Stimulated activated CD4-positive, alpha-beta T cell treated with anti-CD3 and anti-CD28 coated beads, Interleukin-12 subunit alpha, Interleukin-12 subunit beta, amount 100 ng/mL, for 48 hours (primary cell): ENCODE measurements around the gene CCNI.
"Not testable (repeated sequence)": the region's sequence is repeated elsewhere in the genome, so short reads cannot be mapped to it uniquely, and the experiment has no call there.

Experiments used
- DNase-seq, 3 donors: peaks; one replicate each; pipeline ENCODE4 v3.0.0-alpha.2; 2020; ENCODE audit warnings: low read depth in 2 of 3, low spot score in 1 of 3

The CCNI gene

DNA sequence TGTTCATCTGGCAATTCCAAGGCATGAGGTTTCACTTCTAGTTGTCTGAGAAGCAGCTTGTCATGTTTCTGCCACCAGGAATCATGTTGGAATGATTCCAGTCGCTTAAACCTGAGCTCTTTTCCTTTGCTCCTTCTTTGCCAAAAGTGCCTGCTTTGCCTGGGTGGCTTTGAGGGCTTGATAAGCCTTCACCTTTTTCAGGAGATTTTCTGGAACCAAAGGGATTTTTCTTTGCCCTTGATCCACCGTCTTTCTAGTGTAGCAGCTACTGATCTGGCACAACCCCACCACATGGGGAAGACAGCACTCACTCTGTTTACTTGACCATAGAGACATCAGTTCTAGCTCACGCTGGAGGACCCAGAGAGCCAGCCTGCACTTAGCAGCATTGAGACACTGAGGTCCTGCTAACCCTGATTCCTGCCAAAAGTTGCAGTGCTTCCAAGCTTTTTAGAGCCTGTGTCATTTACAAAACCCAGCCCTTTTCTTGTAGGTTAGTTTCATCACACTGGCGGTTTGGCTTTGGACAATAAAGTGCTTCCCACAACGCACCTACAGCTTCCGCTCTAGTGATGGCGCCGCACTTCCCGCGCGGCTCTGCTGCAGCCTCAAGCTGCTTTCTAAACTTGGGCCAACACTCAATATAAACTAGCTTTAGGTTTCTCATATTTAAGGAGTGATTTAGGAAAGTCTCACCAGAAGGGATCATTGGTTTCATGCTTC is 7.3 kb upstream of the CCNI start:
- DNase-seq: no peak

DNA sequence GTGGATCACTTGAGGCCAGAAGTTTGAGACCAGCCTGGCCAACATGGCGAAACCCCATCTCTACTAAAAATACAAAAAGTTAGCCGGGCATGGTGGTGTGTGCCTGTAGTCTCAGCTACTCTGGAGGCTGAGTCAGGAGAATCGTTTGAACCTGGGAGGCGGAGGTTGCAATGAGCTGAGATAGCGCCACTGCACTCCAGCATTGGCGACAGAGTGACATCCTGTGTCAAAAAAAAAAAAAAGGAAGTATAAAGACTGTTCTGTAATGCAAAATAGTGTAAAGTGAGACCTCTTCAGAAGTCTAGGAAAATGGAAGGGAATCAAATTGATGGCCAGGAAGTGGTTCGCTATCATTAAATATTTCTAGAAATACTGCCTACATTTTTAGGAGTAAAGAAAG is 5.0 kb upstream of the CCNI start:
- DNase-seq: not testable (repeated sequence)

DNA sequence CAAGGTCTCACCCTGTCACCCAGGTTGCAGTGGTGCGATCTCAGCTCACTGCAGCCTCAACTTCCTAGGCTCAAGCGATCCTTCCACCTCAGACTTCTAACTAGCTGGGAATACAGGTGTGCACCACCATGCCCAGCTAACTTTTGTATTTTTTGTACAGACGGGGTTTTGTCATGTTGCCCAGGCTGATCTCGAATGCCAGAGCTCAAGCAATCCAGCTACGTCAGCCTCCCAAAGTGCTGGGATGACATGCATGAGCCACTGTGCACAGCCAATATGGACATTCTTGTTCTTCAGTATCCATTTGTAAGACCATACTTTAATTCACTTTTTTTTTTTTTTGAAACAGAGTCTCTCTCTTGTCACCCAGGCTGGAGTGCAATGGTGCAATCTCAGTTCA is 3.5 kb upstream of the CCNI start:
- DNase-seq: no peak

DNA sequence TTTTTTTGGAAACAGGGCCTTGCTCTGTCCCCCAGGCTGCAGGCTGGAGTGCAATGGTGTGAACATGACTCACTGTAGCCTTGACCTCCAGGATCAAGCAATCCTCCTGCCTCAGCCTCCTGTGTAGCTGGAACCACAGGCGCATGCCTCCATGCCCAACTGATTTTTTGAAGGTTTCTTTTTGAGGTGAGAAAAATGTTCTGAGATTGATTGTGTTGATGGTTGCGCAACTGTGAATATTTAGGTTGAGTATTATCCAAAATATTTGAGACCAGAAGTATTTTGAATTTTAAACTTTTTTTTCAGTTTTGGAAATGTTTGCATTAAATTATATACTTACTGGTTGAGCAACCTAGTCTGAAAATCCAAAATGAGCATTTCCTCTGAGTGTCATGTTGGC is 2.6 kb upstream of the CCNI start:
- DNase-seq: no peak

DNA sequence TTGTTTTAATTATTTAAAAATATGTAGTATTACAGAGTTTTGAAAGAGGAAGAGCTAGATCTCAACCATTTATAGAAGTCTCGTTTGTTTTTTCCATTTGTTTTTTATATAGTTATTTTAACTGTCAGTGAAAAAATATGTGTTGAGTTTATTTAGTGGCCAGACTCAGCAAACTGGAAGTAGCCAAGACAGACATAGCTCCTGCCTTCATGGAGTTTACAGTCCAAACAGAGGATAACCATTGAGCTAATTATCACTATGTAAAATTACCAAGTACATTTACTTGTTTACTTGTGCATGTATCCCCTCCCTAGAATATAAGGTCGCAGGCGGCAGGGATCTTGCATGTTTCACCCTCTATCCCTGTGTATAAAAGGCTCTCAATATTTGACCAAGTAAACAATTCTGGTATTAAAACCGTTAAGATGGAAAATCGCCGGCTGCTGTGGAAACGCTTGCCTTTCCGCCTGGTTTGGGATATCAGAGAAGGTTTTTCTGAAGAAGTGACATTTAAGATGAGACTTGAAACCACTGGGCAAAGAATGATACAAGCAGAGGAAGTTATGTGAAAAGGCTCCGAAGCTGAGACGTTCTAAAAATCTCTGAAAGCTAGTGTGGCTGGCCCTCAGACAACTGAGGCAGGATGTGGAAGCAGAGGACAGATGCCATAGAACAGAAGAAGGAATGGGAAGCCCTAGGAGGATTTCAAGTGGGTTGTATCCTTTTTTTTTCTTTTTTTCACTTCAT is 1.3 kb upstream of the CCNI start:
- peak in 1 of 3 donors; percentile 10 for DNase-seq

DNA sequence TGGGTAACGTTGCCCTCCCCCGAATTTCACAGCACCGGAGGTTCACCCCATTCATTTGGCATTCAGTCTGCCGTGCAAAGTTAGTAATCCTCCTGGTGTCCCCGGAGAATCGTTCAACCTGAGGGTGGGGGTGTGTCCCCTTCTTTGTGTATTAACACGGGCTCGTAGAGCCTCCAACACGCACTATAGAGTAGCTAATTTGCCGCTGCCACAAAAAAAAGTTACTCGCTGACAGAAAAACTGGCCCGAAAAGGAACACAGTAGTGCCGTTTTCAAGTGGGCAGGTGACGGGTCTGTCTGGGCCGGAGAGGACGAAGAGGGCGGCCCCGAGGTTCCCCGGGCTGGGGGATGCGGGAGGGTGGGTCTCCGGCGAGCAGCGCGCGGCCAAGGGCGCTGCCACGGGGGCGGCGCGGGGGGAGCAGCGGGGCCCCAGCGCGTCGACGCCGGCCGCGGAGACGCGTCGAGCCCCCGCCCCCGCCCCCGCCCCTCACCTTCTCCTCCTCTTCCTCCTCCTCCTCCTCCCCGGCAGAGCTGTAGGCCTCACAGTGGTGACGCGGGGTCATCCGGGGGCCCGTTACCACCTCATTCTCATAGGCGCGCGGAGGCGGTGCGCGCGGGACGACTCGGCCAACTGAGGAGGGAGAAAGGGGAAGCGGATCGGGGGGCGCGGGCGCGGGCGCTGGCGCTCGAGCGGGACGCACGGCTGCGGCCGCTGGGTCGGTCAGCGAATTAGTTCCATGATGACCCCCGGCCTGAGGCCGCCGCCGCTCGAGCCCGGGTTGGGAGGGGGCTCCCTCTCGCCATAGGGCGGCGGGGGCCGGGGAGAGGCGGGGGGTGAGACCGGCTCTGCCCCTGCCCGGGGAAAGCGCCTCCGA is 571 bp downstream of the CCNI start:
- peak; percentile 57 to 60 (median 58) for DNase-seq

DNA sequence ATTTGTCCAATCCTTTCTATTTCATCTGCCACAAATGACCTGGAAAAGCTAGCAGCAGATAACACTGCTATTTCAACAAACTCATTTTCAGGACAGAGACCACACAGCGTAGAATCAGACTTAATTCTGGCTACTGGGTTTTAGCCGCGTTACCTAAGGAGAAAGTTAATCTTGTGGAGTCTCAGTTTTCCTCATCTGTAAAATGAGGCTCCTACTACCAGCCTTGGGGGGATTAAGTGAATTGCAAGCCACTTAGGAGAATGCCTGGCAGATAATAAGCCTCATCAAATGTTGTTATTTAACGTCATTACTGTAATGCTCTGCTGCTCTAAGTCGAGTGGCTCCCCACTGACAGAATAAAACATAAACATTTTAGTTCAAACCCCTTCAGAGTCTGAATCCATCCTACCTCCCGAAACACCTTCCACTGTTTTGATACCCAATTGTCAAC is 1.4 kb downstream of the CCNI start:
- no peak for DNase-seq

DNA sequence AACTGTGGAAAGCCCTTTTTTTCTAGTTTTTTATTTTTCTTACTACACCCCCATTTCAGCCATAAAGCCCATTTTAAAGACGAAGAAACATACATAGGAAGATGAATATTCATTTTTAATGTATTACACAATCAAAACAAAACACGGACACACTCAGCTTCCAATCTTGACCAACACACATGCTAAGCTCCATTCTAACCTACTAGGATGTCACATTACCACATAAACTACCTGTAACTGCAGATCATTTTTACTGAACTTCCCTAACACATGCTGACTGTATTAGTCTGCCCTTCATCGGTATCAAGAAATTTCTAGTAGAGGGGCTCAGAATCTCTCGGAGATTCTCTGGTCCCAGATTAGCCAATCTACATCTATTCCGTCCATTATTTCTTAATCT is 1.8 kb downstream of the CCNI start:
- DNase-seq: no peak

DNA sequence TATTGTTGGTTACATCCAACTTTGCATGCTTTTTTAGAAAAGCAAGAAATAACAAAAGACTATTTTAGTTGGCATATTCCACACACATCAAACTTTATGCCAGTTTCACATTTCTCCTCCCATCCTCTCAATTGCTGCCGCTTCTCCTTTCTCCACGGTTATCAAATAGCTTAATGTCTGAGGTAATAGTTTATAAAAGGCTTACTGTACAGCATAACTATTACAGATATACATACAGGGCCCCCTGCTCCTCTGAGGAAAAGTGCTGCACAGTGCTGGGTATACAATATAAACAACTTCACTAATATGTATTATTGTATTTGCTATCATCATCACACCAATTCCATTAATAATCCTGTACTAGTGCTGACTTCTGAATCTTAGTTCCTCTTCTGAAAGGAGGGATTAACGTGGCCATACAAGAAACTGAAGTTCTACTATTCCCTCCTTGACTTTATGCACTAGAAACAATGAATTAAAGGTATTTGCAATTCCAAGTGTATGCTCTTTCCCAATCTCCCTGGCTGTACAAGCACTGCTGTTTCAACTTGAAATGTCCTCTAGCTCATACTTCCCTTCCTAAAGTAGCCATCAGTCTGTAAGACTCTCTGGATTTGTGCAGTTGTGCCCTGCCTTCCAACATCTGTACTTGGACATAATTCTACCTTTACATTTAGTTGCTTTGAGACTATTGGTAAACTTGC is 2.5 kb downstream of the CCNI start:
- DNase-seq: no peak

DNA sequence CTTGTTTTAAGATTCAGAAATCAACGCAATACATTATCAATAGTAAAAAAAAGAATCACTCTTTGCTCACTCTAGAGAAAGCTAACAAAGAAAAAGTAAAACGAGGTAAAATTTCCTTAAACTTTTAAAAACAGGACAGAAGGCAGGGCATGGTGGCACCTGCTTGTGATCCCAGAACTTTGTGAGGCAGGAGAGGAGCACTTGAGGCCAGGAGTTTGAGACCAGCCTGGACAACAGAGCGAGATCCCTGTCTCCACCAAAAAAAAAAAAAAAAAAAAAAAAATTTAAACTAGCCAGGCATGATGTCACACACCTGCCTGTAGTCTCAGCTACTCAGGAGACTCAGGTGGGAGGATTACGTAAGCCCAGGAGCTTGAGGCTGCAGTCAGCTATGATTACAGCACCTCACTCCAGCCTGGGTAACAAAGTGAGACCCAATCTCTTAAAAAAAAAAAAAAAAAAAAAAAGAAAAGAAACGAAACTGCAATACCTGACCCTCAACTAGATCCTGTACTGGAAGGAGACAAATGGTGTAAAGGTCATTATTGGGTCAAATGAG is 3.5 kb downstream of the CCNI start:
- no peak for DNase-seq

DNA sequence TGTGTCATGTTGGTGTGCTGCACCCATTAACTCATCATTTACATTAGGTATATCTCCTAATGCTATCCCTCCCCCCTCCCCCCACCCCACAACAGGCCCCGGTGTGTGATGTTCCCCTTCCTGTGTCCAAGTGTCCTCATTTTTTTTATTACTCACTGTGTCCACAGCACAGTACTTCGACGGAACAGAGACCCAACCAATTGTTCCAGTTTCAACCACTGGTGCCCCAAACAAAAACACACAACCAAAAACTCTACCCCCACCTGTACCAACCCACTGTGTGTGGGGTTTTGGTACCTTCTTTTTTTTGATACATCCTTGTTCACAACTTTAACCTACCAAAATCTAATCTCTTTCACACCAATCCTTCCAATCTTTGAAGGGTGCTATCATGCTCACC is 6.3 kb downstream of the CCNI start:
- DNase-seq: not testable (repeated sequence)

DNA sequence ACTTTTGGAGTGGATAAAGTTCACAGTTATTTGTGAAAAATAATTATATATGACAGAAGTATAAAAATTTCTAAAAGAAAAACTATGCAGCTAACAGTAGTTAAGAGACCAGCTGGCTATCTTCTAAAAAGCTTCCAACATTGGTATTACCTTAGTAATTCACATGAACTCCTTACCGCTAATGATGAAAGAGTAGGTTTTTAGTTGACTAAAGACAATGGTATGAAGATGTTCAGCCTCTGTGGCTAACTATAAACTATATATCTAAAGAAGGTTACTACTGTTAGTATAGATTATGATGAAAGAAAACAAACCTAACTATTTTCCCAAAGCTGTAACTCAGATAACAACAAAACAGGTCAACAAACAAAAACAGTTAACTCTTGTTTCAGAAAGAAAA is 10.4 kb downstream of the CCNI start:
- no peak for DNase-seq

DNA sequence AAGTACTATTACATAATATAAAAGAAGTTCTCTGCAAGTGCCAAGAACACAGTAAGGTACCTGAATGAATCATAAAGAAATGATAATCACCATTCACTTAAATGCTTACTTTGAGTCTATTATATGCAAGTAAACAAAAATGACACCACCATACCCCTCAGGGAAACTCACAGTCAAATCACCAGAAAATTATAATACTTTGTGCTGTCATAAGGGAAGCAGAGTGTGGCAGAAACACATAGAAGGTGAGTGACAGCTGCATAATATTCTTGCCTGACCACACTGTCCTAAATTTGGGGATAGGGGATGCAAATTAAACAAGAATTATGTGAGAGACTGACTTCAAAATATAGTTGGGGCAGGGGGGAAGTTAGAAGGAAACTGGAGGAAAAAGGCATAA is 12.9 kb downstream of the CCNI start:
- no peak for DNase-seq

DNA sequence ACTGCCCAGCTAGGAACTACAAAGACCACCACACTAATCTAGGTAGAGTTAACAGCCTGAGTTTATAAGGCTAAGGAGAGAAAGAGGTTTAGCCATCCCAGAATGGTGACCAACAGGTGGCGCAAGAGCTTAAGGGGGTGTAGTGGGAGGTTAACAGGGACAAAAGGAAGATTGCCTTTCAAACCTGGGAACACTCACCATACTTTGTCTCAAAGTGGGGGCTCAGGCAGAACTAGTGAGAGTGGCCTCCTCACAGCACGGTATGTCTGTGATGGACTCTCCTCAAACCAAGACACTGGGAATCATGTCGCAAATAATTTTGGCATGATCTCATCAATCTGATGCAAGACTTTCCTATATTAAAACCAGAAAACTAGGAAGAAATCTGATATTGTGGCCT is 23.4 kb downstream of the CCNI start:
- peak; percentile 27 to 49 (median 43) for DNase-seq

DNA sequence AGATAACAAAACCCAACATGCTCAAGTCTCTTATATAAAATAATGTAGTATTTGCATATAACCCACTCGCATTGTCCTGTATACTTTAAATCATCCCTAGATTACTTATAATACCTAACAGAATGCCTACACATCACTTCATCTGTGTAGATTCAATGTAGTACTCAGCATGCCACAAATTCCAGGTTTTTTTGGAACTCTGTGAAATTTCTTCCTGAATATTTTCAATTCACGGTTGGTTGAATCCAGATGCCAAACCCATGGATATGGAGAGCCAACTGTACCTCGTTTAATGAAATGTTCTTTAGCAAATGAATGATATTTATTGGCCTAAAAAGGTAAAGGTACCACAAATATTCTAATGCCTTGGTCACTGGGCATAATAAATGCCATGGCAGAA is 24.8 kb downstream of the CCNI start:
- no peak for DNase-seq

DNA sequence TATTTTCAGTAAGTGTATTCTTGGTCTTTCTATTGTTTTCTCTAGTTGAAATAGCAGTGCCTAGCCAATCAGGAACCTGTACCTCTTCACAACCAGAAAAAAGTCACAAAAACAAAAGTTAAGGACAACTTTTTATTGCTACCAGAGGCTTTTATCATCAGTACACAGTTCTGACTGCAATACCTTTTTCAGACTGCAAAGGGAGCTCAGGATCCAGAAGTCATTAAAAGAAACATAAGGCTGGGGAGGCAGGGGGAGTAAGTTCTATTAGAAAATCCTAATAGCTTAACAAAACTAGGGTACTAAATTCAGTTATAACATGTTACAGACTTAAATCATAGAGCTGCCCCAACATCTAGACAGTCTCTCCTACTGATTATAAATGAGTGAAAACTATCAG is 28.8 kb downstream of the CCNI start:
- no peak for DNase-seq

DNA sequence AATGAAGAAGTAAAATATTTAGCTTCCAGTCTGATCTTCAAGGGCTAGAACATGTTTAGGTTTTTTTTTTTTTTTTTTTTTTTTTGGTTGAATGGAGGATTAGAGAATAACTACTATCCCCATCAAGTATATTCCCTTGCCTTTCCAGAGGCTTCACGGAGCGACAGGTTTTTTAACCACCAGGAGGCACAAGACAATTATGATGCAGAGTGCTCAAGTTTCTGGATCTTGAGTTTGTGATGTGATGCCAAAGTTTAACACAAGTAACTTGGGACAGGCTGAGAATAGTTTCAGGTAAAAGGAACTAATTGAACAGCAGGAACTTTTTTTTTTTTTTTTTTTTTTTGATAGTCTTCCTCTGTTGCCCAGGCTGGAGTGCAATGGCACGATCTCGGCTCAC is 30.3 kb downstream of the CCNI start:
- DNase-seq: no peak

DNA sequence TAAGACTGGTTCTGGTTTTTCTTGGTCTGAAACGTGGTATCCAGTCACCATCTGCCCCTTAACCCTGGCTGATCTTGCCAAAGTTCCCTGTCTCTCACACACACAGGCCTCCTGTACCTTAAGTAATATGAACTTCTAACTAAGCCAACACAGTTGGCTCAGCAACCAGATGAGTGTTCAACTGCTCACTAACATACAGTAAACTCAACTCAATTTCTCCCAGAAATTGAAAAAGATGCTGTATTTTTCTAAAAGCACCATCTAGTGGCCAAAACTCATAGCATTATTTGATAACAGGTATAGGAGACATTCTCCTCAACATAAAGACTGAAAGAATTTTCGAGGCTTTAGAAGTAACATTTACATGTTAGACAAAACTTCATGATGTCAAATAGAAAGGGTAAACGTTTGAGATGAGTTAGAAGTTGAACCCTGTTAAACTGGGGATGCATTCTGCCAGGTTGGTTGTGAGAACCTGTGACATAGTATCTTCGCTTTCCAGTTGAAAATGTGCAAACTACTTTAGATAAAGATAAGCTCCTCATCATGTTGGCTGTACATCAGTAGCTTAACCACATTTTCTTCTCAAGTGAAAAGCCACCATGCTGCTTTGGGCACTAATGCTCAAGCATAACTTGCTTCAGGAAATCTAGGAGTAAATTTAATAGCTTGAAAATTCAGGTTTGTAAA is 31.2 kb downstream of the CCNI start:
- DNase-seq: no peak

DNA sequence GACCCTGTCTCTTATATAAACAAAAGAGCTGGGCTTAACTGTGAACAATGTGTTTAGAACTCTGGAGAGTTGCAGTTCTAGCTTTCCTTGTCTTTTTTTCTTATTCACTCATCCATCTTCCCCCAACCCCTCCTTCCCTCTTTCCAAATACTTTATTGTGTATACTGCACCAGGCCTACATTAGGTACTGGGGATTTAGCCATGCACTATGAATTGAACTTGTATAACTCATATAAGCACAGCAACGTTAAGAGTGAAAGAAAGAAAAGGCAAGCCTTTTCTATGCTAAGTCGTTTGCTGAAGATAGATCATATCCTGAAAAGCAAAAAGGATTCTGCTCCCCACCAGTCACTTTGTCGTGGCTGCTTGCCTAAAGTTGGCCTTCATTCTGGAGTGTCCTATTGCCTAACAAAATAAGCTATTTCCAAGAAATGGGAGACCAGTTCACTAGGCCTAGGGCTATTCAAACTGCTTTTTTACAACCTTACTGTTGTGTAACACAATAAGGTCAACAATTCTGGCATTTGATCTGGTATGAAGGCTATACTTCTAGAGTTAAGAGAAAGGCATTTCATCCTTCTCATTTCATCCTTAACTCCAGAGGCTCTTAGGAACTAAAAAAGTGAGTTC is 32.2 kb downstream of the CCNI start:
- no peak for DNase-seq
